B cell (primary cell): ENCODE results near the gene CLN6.

ENCODE experiments used
- CTCF ChIP-seq: fragments of 200-600 bp; IDR thresholded peaks from one replicate; pipeline ENCODE4 v1.8.0; 2022; ENCODE audit warnings: antibody characterized with exemption, mild to moderate bottlenecking
- EZH2 ChIP-seq: IDR thresholded peaks from 2 replicates; pipeline ENCODE4 v1.6.1; 2012; ENCODE audit warnings: borderline replicate concordance, low read depth, mild to moderate bottlenecking, moderate library complexity, low read length; ENCODE audit not compliant: insufficient read depth, poor library complexity, severe bottlenecking

DNA sequence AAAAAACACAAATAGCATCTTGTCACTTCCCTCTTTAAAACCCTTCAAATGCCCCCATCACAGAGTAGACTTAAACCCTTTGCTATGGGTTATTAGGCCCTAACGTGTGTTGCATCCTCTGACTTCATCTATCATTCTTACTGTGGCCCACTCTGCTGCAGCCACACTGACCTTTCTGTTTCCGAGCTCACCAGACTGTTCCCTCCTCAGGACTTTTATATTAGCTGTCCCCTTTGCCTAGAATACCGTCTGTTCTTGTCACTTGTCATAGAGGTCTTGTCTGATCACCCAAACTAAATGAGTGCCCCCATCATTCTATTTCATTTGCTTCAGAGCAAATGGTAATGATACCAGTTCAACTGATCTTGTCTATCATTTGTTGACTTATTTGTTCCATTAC, 47.1 kb upstream of the CLN6 start:
- TF ChIP-seq CTCF = no peak
- no peak for TF ChIP-seq EZH2
